Myocyte (in vitro differentiated cells): Measurements from ENCODE around the gene TRIM7. TPM values are rescaled to one million over a fixed set of nuclear protein-coding genes. Genes with fewer than 3 reads are reported as not detected.
A peak's percentile ranks its signal among the peaks of the same experiment; 100 is the strongest.
"Not testable (repeated sequence)": the region's sequence is repeated elsewhere in the genome, so short reads cannot be mapped to it uniquely, and the experiment has no call there.

Experiments used
- DNase-seq: peaks from one replicate; pipeline ENCODE4 v3.0.0-alpha.2; 2012; ENCODE audit warnings: low read depth
- total RNA-seq: library from RNA; depleted of rRNA; stranded (reverse); fragments of >200 nt; gene quantifications from 2 replicates; pipeline ENCODE4 v1.2.3, GENCODE V29; 2014

The TRIM7 gene
- total RNA-seq, 1 donor from 2014 or later, result 18.8 TPM

GRCh38 chr5:181173420-181174342, 31.3 kb downstream of the TRIM7 start:
- DNase-seq, result no peak

- DNase-seq, result peak; percentile 49
These were observed 32.0 kb downstream of the TRIM7 start for GRCh38 chr5:181173027-181173419.

- no peak for DNase-seq
These were observed 33.2 kb downstream of the TRIM7 start for GRCh38 chr5:181171782-181172181.

GRCh38 chr5:181170996-181171395, 34.0 kb downstream of the TRIM7 start:
- no peak for DNase-seq

GRCh38 chr5:181170237-181170825, 34.7 kb downstream of the TRIM7 start:
- no peak for DNase-seq

GRCh38 chr5:181169459-181170236, 35.3 kb downstream of the TRIM7 start:
- not testable (repeated sequence) for DNase-seq

GRCh38 chr5:181168595-181169118, 36.3 kb downstream of the TRIM7 start:
- no peak for DNase-seq

GRCh38 chr5:181167814-181168488, 37.0 kb downstream of the TRIM7 start:
- DNase-seq, result no peak

- DNase-seq, result no peak
These were observed 37.9 kb downstream of the TRIM7 start for GRCh38 chr5:181166812-181167733.

GRCh38 chr5:181164076-181164952, 40.7 kb downstream of the TRIM7 start:
- no peak for DNase-seq

- DNase-seq, result no peak
These were observed 41.4 kb downstream of the TRIM7 start for GRCh38 chr5:181163487-181164075.

GRCh38 chr5:181161534-181162175, 43.3 kb downstream of the TRIM7 start:
- no peak for DNase-seq

GRCh38 chr5:181160755-181161533, 44.1 kb downstream of the TRIM7 start:
- DNase-seq, result not testable (repeated sequence)

- DNase-seq, result no peak
These were observed 44.7 kb downstream of the TRIM7 start for GRCh38 chr5:181160152-181160754.

- DNase-seq, result peak; percentile 88
These were observed 45.5 kb downstream of the TRIM7 start for GRCh38 chr5:181159286-181160151.

GRCh38 chr5:181158869-181159268, 46.1 kb downstream of the TRIM7 start:
- no peak for DNase-seq
